Subcutaneous adipose tissue (tissue), 4 donors: ENCODE results near the gene DCAF4. TPM values are rescaled to one million over a fixed set of nuclear protein-coding genes. Genes with fewer than 3 reads are reported as not detected.

Experiments
- CTCF ChIP-seq: fragments of 450-650 bp; IDR thresholded peaks from one replicate; pipeline ENCODE4 v1.5.1; 2016; ENCODE audit warnings: low read depth, mild to moderate bottlenecking, control low read depth, antibody characterized with exemption, moderate library complexity
- total RNA-seq, 4 donors: library from RNA; depleted of rRNA; stranded (reverse); fragments of >200 nt; gene quantifications; one replicate each; pipeline ENCODE4 v1.1.0, GENCODE V29; 2016

DCAF4 gene
- 10 to 100 TPM; 14.1 to 25.1 (median 16.9) TPM for total RNA-seq

- TF ChIP-seq CTCF = no peak
These were observed at the start of gene DCAF4 for GRCh38 chr14:72926292-72927028. Gene DCAF4 (plus strand): TSS chr14:72926464. CDS start chr14:72937979, 11,515 bp downstream.

GRCh38 chr14:72876710-72877063, 49.6 kb upstream of the DCAF4 start:
- TF ChIP-seq CTCF = no peak

GRCh38 chr14:72878746-72879145, 47.5 kb upstream of the DCAF4 start:
- TF ChIP-seq CTCF = no peak

- TF ChIP-seq CTCF = no peak
These were observed 46.8 kb upstream of the DCAF4 start for GRCh38 chr14:72879431-72879830.

GRCh38 chr14:72880164-72880563, 46.1 kb upstream of the DCAF4 start:
- no peak for TF ChIP-seq CTCF

- no peak for TF ChIP-seq CTCF
These were observed 45.4 kb upstream of the DCAF4 start for GRCh38 chr14:72880820-72881219.

GRCh38 chr14:72881543-72881942, 44.7 kb upstream of the DCAF4 start:
- TF ChIP-seq CTCF = no peak
